ENCODE results near the gene OR1F1.

- TF ChIP-seq CTCF (IDR thresholded peaks at IDR 0.05) (peak in 3 of 4 experiments; percentile 5 to 11 (median 9)), POLR2A (IDR thresholded peaks at IDR 0.05) (peak; percentile 49 to 65)
These were observed 29.3 kb upstream of the OR1F1 start for GRCh38 chr16:3158510-3159314.

Measured in uterus (tissue), 2 donors.